ENCODE results near the gene LHX3. TPM values are rescaled to one million over a fixed set of nuclear protein-coding genes. Genes with fewer than 3 reads are reported as not detected.

The LHX3 gene
- total RNA-seq, 1 donor from 2014 or later, result not detected

- no peak overlapping the region for H3K4me3 Mint-ChIP-seq
- TF ChIP-seq CTCF (IDR thresholded peaks at IDR 0.05; ENCODE audit: unreplicated experiment), result no peak
- no peak for DNase-seq (ENCODE audit: low spot score in 2 of 2, unreplicated experiment in 2 of 2)
- peaks cover 4% of the 10 kb centered on the region for H3K4me1 Mint-ChIP-seq
- no peaks in the 10 kb centered on the region for H3K36me3 Mint-ChIP-seq
- peaks cover 83% of the 10 kb centered on the region for H3K27me3 Mint-ChIP-seq (ENCODE audit: low read depth)
- H3K9me3 Mint-ChIP-seq, result no peaks in the 10 kb centered on the region
- H3K27ac Mint-ChIP-seq, result no peak overlapping the region
Measured at GRCh38 chr9:136193127-136193890, 11.6 kb downstream of the LHX3 start.

- no peak overlapping the region for H3K27ac Mint-ChIP-seq
- no peaks in the 10 kb centered on the region for H3K36me3 Mint-ChIP-seq
- H3K27me3 Mint-ChIP-seq (ENCODE audit: low read depth), result peaks cover 82% of the 10 kb centered on the region
- no peaks in the 10 kb centered on the region for H3K9me3 Mint-ChIP-seq
- no peak overlapping the region for H3K4me3 Mint-ChIP-seq
- peaks cover 4% of the 10 kb centered on the region for H3K4me1 Mint-ChIP-seq
- no peak for DNase-seq (ENCODE audit: low spot score in 2 of 2, unreplicated experiment in 2 of 2)
- no peak for TF ChIP-seq CTCF (IDR thresholded peaks at IDR 0.05; ENCODE audit: unreplicated experiment)
Measured at GRCh38 chr9:136192289-136193126, 12.4 kb downstream of the LHX3 start.

- no peak for TF ChIP-seq CTCF (IDR thresholded peaks at IDR 0.05; ENCODE audit: unreplicated experiment)
Measured at GRCh38 chr9:136191960-136192286, 13.0 kb downstream of the LHX3 start.

GRCh38 chr9:136191099-136191959 lies 13.6 kb downstream of the LHX3 start:
- H3K4me3 Mint-ChIP-seq, result no peak overlapping the region
- H3K9me3 Mint-ChIP-seq, result no peaks in the 10 kb centered on the region
- peaks cover 83% of the 10 kb centered on the region for H3K27me3 Mint-ChIP-seq (ENCODE audit: low read depth)
- H3K27ac Mint-ChIP-seq, result no peak overlapping the region
- TF ChIP-seq CTCF (IDR thresholded peaks at IDR 0.05; ENCODE audit: unreplicated experiment), result no peak
- no peaks in the 10 kb centered on the region for H3K4me1 Mint-ChIP-seq
- H3K36me3 Mint-ChIP-seq, result no peaks in the 10 kb centered on the region
- DNase-seq (ENCODE audit: low spot score in 2 of 2, unreplicated experiment in 2 of 2), result no peak

More at GRCh38 chr9:136191960-136192286, 13.0 kb downstream of the LHX3 start:
- Mint-ChIP-seq H3K4me3 (no peak overlapping the region), H3K27ac (no peak overlapping the region), H3K9me3 (no peaks in the 10 kb centered on the region), H3K4me1 (peaks cover 4% of the 10 kb centered on the region), H3K27me3 (ENCODE audit: low read depth) (peaks cover 83% of the 10 kb centered on the region), H3K36me3 (no peaks in the 10 kb centered on the region)
- DNase-seq (ENCODE audit: low spot score in 2 of 2, unreplicated experiment in 2 of 2), result no peak

GRCh38 chr9:136190656-136191055 lies 14.3 kb downstream of the LHX3 start:
- Mint-ChIP-seq H3K27ac (no peak overlapping the region), H3K4me1 (no peaks in the 10 kb centered on the region), H3K4me3 (no peak overlapping the region), H3K36me3 (no peaks in the 10 kb centered on the region), H3K9me3 (no peaks in the 10 kb centered on the region), H3K27me3 (ENCODE audit: low read depth) (peaks cover 79% of the 10 kb centered on the region)
- DNase-seq (ENCODE audit: low spot score in 2 of 2, unreplicated experiment in 2 of 2), result no peak
- TF ChIP-seq CTCF (IDR thresholded peaks at IDR 0.05; ENCODE audit: unreplicated experiment), result no peak
